Stimulated activated CD4-positive, alpha-beta T cell treated with anti-CD3 and anti-CD28 coated beads, TNF-alpha, amount 100 ng/mL, for 48 hours (primary cell): ENCODE measurements around the gene WSB1.

Experiments
- DNase-seq, 3 donors: peaks; one replicate each; pipeline ENCODE4 v3.0.0-alpha.2; 2020; ENCODE audit warnings: low read depth in 3 of 3

The WSB1 gene

GRCh38 chr17:27338536-27338985 is 44.6 kb downstream of the WSB1 start:
- no peak for DNase-seq

- DNase-seq: no peak
Measured at GRCh38 chr17:27339198-27339835, 45.4 kb downstream of the WSB1 start.

GRCh38 chr17:27339836-27340550 is 46.1 kb downstream of the WSB1 start:
- peak in 2 of 3 donors; percentile 36 to 43 for DNase-seq

- no peak for DNase-seq
Measured at GRCh38 chr17:27340575-27340974, 46.7 kb downstream of the WSB1 start.

GRCh38 chr17:27341041-27341471 is 47.1 kb downstream of the WSB1 start:
- no peak for DNase-seq

- DNase-seq: no peak
Measured at GRCh38 chr17:27342059-27342458, 48.1 kb downstream of the WSB1 start.

- no peak for DNase-seq
Measured at GRCh38 chr17:27343294-27343693, 49.4 kb downstream of the WSB1 start.

GRCh38 chr17:27343977-27344607 is 50.2 kb downstream of the WSB1 start:
- DNase-seq: no peak

GRCh38 chr17:27345141-27345904 is 51.4 kb downstream of the WSB1 start:
- DNase-seq: no peak

- no peak for DNase-seq
Measured at GRCh38 chr17:27346228-27346899, 52.5 kb downstream of the WSB1 start.

GRCh38 chr17:27348196-27348595 is 54.3 kb downstream of the WSB1 start:
- DNase-seq: no peak

GRCh38 chr17:27349540-27350021 is 55.7 kb downstream of the WSB1 start:
- DNase-seq: no peak

GRCh38 chr17:27351759-27352158 is 57.8 kb downstream of the WSB1 start:
- DNase-seq: no peak

- no peak for DNase-seq
Measured at GRCh38 chr17:27352448-27353032, 58.6 kb downstream of the WSB1 start.

- DNase-seq: no peak
Measured at GRCh38 chr17:27353033-27353460, 59.1 kb downstream of the WSB1 start.

- peak; percentile 76 to 83 (median 77) for DNase-seq
Measured at GRCh38 chr17:27353461-27354050, 59.6 kb downstream of the WSB1 start.

GRCh38 chr17:27354051-27354490 is 60.2 kb downstream of the WSB1 start:
- DNase-seq: no peak

- DNase-seq: no peak
Measured at GRCh38 chr17:27354491-27355081, 60.7 kb downstream of the WSB1 start.

- DNase-seq: no peak
Measured at GRCh38 chr17:27355419-27355818, 61.5 kb downstream of the WSB1 start.

GRCh38 chr17:27356091-27356705 is 62.3 kb downstream of the WSB1 start:
- no peak for DNase-seq
